Osteoblast (primary cell): ENCODE results near the gene HS6ST1. TPM values are rescaled to one million over a fixed set of nuclear protein-coding genes. Genes with fewer than 3 reads are reported as not detected.

ENCODE experiments used
- DNase-seq: peaks from one replicate; pipeline ENCODE4 v3.0.0; 2011; ENCODE audit warnings: low spot score, mixed read lengths; ENCODE audit not compliant: insufficient read length; ENCODE audit errors: missing footprints
- H2AFZ ChIP-seq: 2 replicates; pipeline ENCODE4 v1.6.0; 2011; ENCODE audit warnings: mild to moderate bottlenecking, low read length
- H3K27ac ChIP-seq: 2 replicates; pipeline ENCODE4 v1.5.1; 2011; ENCODE audit warnings: mild to moderate bottlenecking, low read depth, low read length, moderate library complexity
- H3K27me3 ChIP-seq: 2 replicates; pipeline ENCODE4 v1.6.0; 2012; ENCODE audit warnings: mild to moderate bottlenecking, control low read depth, inconsistent platforms, low read length, moderate library complexity; ENCODE audit not compliant: insufficient read depth
- H3K36me3 ChIP-seq: 2 replicates; pipeline ENCODE4 v1.5.1; 2011; ENCODE audit warnings: mild to moderate bottlenecking, low read length, control low read depth, moderate library complexity; ENCODE audit not compliant: insufficient read depth
- H3K4me1 ChIP-seq: 2 replicates; pipeline ENCODE4 v1.5.1; 2011; ENCODE audit warnings: mild to moderate bottlenecking, low read length, control low read depth, moderate library complexity; ENCODE audit not compliant: insufficient read depth
- H3K4me2 ChIP-seq: 2 replicates; pipeline ENCODE4 v1.6.0; 2011; ENCODE audit warnings: mild to moderate bottlenecking, low read length; ENCODE audit not compliant: insufficient read depth
- H3K4me3 ChIP-seq: fragments of 200-600 bp; sonication (generic); 3 replicates; pipeline ENCODE4 v1.5.1; 2012; ENCODE audit warnings: mild to moderate bottlenecking, low read length, inconsistent platforms; ENCODE audit not compliant: insufficient read depth
- H3K79me2 ChIP-seq: 2 replicates; pipeline ENCODE4 v1.6.0; 2012; ENCODE audit warnings: mild to moderate bottlenecking, low read length, control low read depth, inconsistent platforms; ENCODE audit not compliant: insufficient read depth
- H3K9me3 ChIP-seq: 2 replicates; pipeline ENCODE4 v1.5.1; 2011; ENCODE audit warnings: low read depth, low read length, control low read depth
- H4K20me1 ChIP-seq: 2 replicates; pipeline ENCODE4 v1.6.0; 2012; ENCODE audit warnings: mild to moderate bottlenecking, low read length, control low read depth; ENCODE audit not compliant: insufficient read depth
- CTCF ChIP-seq: IDR thresholded peaks from 2 replicates; pipeline ENCODE4 v1.5.1; 2011; ENCODE audit warnings: mild to moderate bottlenecking, low read depth, low read length, moderate library complexity; ENCODE audit errors: extremely low read depth
- total RNA-seq: library from RNA; depleted of rRNA; stranded (reverse); fragments of >200 nt; gene quantifications from 2 replicates; pipeline ENCODE4 v1.2.3, GENCODE V29; 2012

Gene HS6ST1
- total RNA-seq, 1 donor: 18.8 TPM

- Histone ChIP-seq H3K9me3 (no peaks in the 10 kb centered on the region), H3K79me2 (no peaks in the 10 kb centered on the region), H3K4me2 (no peak overlapping the region), H3K36me3 (no peaks in the 10 kb centered on the region), H3K27ac (no peak overlapping the region), H3K4me1 (peaks cover 13% of the 10 kb centered on the region), H3K4me3 (no peak overlapping the region), H4K20me1 (no peaks in the 10 kb centered on the region), H3K27me3 (no peaks in the 10 kb centered on the region), H2AFZ (no peak overlapping the region)
- DNase-seq: peak; percentile 87
- TF ChIP-seq CTCF: no peak
Observed at GRCh38 chr2:128358941-128359731, 40.5 kb upstream of the HS6ST1 start.

- TF ChIP-seq CTCF: no peak
- H3K4me2 ChIP-seq: no peak overlapping the region
- DNase-seq: peak; percentile 27
- no peaks in the 10 kb centered on the region for H3K36me3 ChIP-seq
- H4K20me1 ChIP-seq: no peaks in the 10 kb centered on the region
- H3K4me1 ChIP-seq: peaks cover 8% of the 10 kb centered on the region
- H3K79me2 ChIP-seq: no peaks in the 10 kb centered on the region
- no peak overlapping the region for H3K27ac ChIP-seq
- H2AFZ ChIP-seq: no peak overlapping the region
- H3K4me3 ChIP-seq: no peak overlapping the region
- H3K9me3 ChIP-seq: no peaks in the 10 kb centered on the region
- H3K27me3 ChIP-seq: no peaks in the 10 kb centered on the region
Observed at GRCh38 chr2:128357506-128358370, 39.1 kb upstream of the HS6ST1 start.

- Histone ChIP-seq H4K20me1 (no peaks in the 10 kb centered on the region), H3K36me3 (no peaks in the 10 kb centered on the region), H3K79me2 (no peaks in the 10 kb centered on the region), H3K4me3 (no peak overlapping the region), H3K9me3 (peaks cover 4% of the 10 kb centered on the region), H2AFZ (no peak overlapping the region), H3K27ac (no peak overlapping the region), H3K27me3 (no peaks in the 10 kb centered on the region), H3K4me2 (no peak overlapping the region), H3K4me1 (peaks cover 2% of the 10 kb centered on the region)
- TF ChIP-seq CTCF: no peak
- DNase-seq: no peak
Observed at GRCh38 chr2:128356127-128356526, 37.5 kb upstream of the HS6ST1 start.
